ENCODE results near the gene RABGAP1L.

DNA sequence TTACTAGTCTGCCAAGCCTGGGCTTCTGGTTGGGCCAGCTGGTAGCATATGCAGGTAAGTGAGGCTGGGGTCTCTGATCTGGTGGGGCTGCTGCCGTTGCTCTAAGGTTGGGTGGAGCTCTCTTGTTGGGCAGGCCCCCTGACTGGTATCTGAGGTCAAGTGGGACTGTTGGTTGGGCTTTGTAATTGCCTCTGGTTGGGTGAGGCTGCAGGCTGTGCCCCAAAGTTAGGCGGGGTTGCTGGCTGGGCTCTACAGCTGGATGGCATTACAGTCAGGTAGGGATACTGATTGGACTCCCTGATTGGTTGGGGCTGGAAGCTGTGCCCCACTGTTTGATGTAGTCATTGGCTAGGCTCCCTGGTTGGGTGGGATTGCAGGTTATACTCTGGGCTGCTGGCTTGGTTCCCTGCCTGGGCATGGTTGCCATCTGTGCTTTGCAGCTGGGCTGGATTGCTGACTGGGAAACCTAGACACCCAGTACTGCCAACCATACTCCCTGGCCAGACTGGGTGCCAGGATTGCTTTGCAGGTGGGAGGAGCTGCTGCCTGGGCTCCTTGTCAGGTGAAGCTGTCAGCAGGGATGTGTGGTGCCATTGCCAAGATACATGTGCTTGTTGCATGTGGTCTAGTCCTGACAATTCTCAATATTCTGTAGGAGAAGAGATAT lies 130.5 kb downstream of the RABGAP1L start:
- TF ChIP-seq POLR2AphosphoS5 (IDR thresholded peaks at IDR 0.05; ENCODE audit: borderline replicate concordance, low read depth, low read length) (no peak), EZH2 (IDR thresholded peaks at IDR 0.05) (no peak)
